NCI-H1930 (cell line): Measurements from ENCODE around the gene ZMAT5.

Experiments used
- DNase-seq, 2 experiments: peaks; one replicate each; lab custom pipeline; 2025; lab: John Stamatoyannopoulos, UW

The ZMAT5 gene

DNA sequence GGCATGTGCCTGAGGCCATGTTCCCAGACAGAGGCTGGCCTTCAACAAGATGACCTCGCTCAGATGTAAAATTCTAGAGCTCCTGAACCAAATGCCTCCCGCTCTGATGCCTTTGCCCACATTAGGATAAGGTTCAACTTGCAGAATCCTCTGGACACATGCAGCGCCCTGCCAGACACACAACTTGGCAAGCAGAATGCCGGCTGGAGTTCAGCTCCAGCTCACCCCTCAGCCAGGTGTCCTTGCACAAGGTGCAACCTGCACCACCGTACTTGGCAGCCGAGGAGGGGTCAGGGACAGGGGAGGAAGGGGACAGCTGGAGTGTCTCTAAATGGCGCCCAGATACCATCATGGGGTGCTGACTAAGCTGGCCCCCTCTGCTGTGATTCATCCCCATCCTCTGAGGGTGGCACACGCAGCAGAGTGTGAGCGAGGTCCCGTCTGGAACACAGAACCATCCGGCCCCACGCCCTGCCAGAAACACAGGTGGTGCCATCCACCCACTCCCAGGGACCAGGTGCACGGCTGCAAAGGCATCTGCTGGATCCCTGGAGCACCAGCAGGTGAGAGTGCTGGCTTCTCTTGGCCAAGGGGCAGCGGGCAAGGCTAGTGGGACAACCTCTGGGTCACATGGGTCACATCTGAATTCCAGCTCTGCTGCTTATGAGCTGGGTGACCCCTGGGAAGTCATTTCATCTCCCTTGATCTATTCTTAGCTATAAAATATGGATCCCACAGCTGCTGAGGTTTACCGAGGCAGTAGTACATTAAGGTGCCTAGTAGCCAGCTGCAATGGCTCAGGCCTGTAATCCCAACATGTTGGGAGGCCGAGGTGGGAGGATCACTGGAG is 12.8 kb downstream of the ZMAT5 start:
- DNase-seq: no peak

DNA sequence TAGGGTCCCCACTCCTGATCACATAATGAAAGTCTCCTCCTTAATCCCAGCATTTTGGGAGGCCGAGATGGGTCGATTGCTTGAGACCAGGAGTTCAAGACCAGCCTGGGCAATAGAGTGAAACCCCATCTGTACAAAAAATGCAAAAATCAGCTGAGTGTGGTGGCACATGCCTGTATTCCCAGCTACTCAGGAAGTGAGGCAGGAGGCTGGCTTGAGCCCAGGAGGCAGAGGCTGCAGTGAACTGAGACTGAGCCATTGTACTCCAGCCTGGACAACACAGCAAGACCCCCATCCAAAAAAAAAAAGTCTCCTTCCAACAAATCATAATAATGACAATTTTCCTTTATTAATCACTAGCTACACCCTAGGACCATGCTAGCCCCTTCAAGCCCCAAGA is 15.1 kb downstream of the ZMAT5 start:
- no peak for DNase-seq

GRCh38 chr22:29750559-29751538 is 16.0 kb downstream of the ZMAT5 start:
- no peak for DNase-seq

GRCh38 chr22:29750029-29750428 is 16.8 kb downstream of the ZMAT5 start:
- DNase-seq: no peak

GRCh38 chr22:29748248-29748893 is 18.4 kb downstream of the ZMAT5 start:
- DNase-seq: no peak

- DNase-seq: no peak
Measured at GRCh38 chr22:29747832-29748231, 19.0 kb downstream of the ZMAT5 start.

GRCh38 chr22:29744902-29745301 is 21.9 kb downstream of the ZMAT5 start:
- no peak for DNase-seq

DNA sequence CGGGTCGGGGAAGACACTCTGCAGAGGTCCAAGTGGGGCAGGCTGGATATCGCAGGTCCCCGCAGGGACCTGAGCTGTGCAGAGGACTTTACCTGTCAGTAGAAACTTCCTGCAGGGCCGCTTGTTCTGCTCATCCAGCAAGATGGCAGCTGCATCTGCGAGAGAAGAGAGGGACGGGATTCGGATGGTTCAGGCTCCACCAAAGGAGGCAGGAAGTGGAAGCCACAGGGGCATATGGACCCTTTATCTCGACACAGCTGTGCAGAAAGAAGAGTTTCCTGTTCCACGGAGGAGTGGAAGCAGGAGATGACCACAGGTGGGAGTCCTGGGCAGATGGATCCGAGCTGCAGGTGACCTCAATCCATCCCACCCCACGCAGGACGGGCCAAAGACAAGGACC is 24.5 kb downstream of the ZMAT5 start:
- DNase-seq: no peak

GRCh38 chr22:29741926-29742325 is 24.9 kb downstream of the ZMAT5 start:
- DNase-seq: no peak

- no peak for DNase-seq
Measured at GRCh38 chr22:29740216-29740615, 26.6 kb downstream of the ZMAT5 start.

GRCh38 chr22:29739346-29739875 is 27.4 kb downstream of the ZMAT5 start:
- no peak for DNase-seq

DNA sequence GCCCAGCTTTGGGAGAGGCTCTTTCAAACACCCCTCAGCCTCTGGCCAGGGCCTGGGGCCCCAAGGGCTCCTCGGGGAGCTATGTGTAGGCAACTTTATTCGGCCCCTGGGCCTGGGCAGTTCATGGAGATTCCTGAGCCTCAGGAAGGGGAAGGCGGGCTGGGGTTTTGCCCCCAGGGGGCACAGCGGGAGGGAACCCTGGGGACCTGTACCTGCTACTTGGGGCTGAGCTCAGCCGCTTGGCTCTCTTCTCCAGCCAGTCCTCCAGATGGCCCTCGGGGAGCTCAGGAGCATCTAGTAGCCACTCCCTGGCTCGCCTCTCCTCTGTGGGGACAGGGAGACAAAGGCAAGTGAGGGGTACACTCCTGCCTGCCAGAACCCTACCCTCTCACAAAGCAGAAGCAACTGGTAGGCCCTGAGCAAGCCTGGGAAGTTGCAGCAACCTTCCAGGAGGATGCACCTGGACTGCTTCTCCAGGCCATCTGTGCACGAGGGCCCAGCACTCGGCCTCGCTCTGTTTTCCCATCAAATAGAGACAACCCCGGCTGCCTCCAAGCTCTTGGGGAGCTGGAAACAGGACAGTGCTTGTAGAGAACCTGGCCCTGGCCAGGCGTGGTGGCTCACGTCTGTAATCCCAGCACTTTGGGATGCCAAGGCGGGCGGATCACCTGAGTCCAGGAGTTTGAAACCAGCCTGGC is 28.5 kb downstream of the ZMAT5 start:
- DNase-seq: no peak

DNA sequence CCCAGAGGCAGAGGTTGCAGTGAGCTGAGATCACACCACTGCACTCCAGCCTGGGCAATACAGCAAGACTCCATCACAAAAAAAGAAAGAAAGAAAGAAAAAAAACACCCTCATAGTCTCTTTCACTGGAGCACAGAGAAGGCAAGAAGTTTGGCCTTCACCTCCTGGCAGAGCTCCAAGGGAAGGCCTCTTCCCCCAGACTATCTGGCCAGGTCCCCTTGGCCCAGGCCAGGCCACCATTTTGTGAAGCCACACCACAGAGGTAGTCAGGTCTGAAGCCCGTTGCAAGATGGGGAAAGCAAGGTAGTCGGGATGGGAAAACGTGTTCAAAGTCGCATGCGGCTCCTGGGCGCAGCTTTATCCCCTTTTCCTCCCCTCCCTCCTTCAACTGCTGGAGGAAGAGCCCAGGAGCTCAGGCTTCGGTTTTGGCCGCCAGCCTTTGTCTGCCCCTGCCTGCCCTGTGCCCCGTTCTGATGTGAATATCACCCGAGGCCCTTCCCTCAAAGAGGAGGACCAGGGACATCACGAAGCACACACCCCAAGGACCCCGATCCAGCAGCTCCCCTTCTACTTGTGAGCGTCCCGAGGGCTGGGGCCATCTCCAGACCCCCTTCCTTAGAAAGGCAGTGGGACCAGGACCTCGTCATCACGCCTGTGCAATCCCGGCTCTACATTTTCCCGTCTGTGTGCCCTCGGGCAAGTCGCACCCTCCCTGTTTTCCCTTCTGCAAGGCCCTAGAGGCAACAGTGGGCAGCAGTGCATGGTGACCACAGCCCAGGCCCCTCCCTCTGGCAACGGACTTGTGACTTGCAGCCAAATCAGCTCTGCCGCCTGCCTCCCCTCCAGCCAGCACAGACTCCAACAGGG is 29.3 kb downstream of the ZMAT5 start:
- no peak for DNase-seq

- DNase-seq: no peak
Measured at GRCh38 chr22:29735416-29735815, 31.4 kb downstream of the ZMAT5 start.

- no peak for DNase-seq
Measured at GRCh38 chr22:29734838-29735237, 32.0 kb downstream of the ZMAT5 start.

DNA sequence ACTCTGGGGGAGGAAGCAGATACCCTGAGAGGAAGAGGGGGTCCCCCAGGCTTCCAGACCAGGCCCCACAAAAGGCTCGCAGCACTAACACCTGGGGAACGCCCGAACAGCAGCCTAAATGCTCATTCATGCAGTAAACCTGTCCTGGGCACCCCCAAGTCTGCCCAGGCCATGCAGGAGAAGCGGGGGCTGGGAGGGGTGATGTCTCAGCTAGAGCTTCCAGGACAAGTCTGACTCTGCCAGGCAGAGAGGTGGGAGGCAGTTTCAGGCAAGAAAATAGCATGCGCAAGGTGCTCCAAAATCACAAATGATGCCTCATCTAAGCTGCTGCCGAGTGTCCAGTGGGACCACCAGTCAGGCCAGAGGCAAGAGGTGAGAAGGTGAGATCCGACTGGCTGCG is 32.4 kb downstream of the ZMAT5 start:
- DNase-seq: no peak

- DNase-seq: no peak
Measured at GRCh38 chr22:29733362-29734201, 33.2 kb downstream of the ZMAT5 start.

DNA sequence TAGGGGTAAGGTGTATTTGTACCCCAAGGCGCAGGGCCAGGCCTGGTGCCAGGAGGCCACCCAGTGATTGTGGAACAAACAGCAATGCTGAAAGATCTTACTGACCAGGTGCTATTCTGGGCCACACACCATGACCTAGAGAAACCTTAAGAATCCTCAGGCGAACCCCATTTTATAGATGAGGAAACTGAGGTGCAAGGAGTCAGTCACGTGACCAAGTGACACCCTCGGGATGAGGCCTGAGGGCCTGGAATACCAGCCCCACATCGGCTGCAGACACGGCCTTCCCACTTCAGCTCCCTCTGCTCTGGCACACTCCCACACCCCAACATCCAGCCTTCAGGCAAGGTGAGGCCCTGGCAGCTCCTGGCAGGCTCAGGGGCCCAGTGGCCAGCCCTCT is 33.9 kb downstream of the ZMAT5 start:
- no peak for DNase-seq

GRCh38 chr22:29731058-29731850 is 35.6 kb downstream of the ZMAT5 start:
- no peak for DNase-seq
